ENCODE data around the gene ACER1.
A peak's percentile ranks its signal among the peaks of the same experiment; 100 is the strongest.
"Not testable (repeated sequence)": the region's sequence is repeated elsewhere in the genome, so short reads cannot be mapped to it uniquely, and the experiment has no call there.

Gene ACER1

DNA sequence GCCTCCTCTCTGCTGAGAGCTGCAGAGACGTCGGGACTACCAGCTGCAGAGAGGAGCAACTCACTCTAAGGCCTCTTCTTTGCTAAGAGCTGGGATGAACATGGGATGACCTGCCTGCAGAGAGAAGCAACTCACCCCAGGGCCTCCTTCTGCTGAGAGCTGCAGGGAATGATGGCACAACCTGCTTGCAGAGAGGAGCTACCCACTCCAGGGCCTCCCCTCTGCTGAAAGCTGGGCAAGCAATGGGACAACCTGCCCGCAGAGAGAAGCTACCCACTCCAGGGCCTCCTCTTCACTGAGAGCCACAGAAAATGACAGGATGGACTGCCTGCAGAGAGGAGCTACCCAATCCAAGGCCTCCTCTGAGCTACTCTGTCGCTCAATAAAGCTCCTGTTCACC is 46.7 kb downstream of the ACER1 start:
- no peak for DNase-seq

DNA sequence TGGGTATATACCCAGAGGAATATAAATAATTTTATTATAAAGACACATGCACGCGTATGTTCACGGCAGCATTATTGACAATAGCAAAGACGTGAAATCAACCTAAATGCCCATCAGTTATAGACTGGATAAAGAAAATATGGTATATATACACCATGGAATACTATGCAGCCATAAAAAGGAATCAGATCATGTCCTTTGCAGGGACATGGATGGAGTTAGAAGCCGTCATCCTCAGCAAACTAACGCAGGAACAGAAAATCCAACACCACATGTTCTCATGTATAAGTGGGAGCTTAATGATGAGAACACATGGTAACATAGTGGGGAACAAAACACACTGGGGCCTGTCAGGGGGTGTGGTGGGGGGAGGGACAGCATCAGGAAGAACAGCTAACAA is 51.0 kb downstream of the ACER1 start:
- DNase-seq: not testable (repeated sequence)

DNA sequence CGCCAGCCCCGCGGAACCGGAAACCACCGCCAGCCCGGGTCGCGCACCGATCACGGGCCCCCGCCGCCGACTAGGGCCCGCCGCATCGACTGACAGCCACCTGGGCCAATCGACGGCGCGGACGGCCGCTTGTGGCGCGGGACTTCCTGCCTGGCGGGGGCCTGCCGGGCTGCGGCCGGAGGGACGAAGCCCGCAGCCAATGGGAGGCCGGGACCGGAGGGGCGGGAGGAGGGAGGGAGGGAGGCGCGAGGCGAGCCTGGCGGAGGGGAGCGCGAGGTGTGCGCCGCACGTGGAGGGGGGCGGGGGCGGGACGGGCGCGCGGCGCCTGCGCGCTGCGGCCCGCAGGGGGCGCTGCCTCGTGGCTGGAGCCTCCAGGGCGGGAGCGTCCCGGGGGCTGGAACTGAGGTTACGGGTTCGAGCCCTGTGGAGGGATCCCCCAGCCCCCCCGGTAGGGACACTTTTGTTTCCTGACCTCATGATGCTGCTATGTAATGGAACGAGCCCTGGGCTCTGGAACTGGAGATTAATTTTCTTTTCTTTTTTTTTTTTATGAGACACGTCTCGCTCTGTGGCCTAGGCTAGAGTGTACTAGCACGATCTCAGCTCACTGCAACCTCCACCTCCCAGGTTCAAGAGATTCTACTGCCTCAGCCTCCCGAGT is 53.4 kb downstream of the ACER1 start, which contains the start of gene MLLT1:
MLLT1 (minus strand) TSS at position 45 of the 661 bp plus-strand sequence. CDS start 191 bp downstream, outside the sequence.
- peak; percentile 85 for DNase-seq

DNA sequence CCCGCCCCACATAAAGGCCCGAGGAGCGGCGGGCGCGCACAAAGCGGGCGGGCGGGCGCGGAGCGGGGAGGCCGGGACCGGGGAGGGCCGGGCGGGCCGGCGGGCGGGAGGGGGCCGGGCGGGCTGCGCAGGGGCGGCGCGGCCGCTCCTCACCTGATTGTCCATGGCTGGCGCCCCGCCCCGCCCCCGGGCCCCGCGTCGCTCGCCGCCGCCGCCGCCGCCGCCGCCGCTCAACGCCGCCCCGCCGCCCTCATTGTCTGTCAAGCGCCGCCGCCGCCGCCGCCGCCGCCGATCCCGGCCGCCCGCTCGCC is 53.8 kb downstream of the ACER1 start:
- no peak for DNase-seq

DNA sequence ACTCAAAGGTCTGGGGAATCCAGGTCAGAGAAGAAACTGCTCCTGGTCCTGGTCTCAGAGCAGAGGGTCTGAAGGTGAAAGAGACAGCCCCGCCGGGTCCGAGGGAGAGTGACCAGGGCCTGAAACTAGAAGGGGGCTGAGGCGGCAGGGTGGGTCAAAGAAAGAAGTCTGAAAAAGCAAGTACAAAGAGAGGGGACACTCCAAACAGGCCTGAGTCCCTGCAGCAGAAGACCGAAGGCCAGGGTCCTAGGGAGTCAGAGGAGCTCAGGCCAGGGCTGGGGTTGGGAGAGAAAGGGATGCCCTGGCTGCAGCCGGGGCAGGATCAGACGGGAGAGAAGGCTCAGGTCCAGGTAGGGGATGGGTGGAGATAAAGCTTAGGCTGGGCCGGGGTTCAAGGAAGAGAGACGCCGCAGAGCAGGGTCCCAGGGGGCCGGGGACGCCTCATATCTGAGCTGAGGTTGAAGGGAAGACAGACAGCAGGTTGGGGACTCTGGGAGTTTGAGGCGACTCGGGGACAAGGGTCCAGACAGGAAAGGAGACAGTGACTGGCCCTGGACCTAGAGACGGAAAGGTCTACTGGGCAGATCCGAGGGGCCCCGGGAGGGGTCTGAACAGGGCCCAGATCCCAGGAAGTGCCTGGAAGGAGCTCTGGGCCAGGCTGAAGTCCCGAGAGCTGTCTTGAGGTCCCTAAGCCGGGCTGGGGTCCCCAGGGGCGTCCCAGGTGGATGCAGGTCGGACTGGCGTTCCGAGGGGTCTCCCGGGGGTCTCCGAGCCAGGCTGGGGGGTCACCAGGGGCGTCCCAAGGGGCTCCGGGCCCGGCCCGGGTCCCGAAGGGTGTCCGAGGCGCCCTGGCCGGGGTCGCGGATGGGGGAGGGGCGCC is 54.4 kb downstream of the ACER1 start:
- DNase-seq: no peak

DNA sequence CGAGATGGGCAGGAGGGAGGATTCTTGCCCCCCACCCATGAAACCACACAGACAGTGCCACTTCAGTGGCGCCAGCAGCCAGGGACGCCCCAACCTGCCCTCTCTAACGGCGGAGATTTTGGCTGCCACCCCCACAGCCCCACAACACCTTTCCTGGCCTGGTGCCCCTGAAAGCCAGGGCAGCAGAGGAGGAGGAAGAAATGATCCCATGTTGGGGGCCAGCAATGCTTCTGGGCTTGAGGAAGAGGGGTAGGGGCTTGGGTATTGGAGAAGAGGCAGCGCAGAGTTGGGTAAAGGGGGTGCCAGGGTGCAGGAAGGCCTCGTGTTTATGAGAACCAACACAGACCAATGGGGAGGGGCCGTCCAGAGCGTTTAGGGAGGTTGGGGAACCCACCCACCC is 55.4 kb downstream of the ACER1 start:
- DNase-seq: no peak

DNA sequence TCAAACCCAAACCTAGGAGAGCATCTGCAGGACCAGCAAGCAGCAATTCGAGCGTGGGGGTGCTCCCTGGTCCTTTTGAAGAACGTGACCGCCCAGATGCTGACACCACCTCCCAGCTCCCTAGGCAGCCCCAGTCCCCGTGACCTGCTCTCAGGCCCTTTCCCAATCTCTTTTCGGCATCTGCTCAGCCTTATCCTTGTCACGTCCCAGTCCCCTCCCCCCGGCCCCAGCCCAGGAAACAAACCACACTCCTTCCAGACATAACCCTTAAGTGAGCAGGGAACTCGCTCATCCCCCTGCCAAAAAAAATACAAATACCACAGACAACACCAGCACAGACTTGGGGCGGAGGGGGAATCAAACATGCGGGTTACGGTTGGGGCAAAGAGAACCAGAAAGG is 57.0 kb downstream of the ACER1 start:
- DNase-seq: no peak

DNA sequence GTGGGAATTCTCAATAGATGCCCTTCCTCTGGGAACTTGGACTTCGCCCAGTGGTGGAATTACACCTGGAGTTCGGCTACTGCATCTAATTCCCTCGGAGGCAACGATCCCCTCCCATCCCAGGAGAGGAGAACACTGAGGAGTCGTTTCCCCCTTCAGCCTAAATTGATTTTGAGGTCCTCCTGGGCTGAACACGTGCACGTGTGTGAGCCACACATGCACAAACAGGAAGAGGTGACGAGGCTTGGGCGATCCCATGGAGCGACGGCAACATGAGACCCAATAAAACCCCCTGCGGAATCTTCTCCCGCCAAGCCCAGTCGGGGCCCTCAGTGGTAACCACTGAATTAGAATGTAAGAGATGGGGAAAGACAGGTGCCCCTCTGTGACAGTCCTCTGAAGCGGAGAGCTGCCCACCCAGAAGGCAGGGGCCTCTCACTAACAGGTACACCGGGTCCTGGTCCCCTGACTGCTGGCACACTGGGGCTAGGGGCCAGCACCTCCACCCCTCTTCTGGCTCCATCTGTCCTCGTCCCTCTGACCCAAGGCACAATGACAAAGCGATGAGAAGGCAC is 58.2 kb downstream of the ACER1 start:
- no peak for DNase-seq

DNA sequence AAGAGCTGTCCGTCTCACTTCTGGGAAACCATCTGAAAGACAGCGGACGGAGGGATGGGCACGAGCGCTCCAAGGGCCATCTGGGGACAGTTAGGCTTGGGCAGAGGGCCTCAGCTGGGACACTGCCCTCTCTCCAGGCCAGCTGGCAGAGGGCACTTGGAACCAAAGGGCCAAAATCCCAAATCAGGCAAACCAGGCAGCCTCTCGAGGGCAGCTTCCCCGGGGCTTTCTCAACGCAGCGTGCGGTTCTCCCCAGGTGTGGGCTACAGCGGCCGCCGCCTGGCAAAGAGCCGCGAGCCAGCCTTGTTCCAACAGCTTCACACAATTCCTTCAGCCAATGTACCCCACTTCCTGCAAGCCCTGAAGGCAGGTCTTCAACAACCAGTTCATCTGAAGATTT is 58.7 kb downstream of the ACER1 start:
- no peak for DNase-seq

DNA sequence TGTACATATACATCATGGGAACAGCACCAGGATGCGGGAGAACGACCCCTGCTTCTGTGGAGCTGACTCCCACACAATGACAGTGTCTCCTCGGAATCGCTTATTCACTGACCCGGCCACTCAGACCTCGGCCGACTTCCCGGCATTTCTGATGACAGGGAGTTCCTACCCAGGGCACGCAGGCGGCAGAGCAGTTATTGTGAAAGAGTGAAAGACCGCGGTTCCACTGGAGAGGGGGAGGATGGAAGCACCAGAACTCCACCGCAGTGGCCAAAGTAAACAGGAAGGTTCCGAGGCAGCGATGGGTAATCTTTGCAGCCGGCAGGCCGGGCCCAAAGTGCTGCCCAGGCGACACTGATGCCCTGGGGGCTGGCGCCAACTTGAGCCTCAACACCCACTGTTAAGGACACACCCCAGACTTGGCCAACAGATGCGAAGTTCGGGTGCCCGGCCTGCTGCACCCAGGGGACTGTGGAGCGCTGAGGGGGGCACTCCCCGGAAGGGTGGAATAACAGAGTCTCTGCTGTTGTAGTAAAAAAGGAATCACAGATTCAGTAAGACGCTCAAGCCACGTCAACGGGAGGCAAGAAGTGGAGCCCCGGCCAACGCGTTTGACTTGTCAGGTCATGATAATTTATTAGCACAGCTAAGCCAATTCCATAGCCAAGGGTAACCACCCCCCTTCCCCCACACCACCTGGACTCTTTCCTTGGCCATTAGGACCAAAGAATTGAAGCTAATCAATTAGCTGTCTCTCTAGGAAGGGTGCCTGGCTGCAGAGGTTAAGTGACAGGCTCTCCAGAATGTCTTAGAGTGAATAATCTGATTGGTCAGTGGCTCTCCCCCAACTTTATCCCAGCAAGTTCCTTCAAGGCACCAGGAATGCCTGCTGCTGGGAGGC is 59.5 kb downstream of the ACER1 start:
- DNase-seq: peak; percentile 87

DNA sequence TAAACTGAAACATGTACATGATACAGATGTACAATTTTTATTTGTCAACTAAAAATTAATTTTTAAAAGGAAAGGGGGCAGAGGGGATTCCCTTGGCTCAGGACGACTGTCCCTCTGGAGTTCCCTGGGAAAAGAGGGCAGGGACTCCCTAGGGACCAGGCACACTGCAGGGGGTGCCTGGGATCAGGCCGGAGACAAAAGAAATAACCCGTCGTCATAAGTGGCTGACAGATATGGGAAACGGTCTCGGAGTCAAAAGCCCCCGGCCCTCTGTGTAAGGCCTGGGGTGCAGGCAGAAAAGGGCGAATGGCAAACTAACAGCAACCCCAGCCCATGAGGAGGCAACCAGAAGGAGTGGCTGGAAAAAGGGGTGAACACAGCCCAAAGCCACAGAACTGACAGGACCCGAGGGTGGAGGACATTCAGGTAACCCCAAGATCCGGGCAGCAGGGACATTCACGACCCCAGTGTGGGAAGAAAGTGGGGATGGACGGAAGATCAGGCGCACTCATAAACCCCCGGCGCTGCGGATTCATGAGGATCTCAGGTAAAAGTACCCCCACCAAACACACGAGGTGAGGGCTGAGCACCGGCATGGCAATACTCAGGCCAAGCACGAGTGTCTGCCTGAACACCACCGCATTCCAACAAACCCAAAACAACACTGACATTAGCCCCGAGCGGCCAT is 60.4 kb downstream of the ACER1 start:
- no peak for DNase-seq

DNA sequence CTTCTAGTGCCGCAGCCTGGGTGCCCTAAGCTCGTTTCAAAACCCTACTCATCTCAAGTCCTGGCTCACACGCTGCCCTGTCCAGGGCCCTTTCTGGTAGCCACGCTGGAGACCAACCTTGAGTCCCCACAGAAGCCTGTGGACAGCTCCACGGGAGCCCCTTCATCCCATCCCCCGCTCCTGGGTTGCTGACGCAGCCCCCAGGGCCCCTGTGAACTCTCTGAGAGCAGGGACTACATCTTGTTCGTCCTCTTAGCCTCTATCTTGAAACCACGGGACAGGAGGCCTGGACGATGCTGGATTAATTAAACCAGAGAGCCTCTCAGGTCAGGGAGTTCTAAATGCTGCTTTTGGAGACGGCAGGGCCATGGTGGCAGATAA is 61.0 kb downstream of the ACER1 start:
- DNase-seq: no peak

DNA sequence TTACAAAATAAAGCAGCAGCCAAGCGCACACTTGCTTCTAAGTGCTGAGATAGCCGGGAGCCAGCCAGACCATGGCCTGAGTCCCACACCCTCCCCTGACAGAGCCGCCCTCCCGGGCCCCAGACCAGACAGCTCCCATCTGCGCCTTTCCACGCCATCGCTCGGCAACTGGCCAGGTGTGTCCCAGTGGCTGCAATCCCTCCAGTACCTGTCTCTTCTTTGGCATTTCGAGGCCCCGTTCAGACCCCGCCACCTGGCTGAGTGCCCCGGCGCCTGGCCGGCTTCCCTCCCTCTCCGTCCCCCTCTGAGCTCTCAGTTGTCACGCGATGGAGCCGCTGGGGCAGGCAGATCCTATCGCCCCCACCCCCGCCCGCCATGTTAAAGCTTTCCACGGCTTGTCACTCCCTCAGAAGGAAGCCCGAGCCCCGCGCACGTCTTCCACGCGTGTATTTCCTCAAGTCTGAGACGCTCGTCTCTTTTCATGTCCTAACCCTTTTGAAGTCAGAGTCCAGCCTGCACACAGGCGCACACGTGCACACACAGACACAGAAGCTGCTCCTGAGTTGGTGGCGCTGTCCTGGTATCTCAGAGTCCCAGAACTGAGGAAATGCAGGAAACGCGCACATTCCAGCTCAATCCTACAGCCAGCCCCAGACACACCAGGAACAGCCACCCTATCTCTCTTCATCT is 61.5 kb downstream of the ACER1 start:
- DNase-seq: peak; percentile 79

DNA sequence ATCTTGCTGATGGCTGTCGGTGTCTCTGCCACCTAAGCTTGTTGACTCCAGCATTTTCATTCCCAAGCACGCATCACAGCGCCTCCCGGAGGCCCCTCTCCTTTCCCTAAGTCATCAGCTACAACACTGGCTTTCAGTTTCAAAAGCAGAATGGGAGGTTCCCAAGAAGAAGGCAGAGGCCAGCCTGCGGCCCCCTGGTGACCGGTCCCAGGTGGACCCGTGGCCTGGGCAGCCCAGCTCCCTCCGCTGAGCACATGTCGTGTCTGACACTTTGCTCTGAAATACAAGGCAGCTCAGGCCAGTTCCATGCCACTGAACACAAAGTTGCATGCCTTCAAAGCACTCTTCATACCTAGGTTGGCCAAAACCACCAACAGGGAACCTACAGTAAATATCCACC is 62.2 kb downstream of the ACER1 start:
- DNase-seq: peak; percentile 40

DNA sequence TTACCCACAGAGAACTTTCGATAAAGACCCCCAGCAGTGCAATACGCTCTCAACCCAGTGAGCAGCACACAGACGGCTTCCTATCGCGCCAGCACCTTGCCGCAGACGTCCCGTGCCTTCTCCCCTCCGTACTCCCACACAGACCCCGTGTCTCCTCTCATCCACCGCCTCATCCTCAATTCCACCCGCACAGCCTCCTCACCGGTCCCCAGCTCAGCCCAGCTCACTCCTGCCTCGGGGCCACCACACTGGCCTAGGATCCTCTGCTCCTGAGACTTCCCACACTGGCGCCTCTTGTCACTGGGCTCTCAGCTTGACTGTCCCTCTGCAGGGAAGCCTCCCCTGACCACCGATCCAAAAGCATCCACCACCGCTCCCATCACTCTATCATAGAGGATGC is 62.6 kb downstream of the ACER1 start:
- no peak for DNase-seq

DNA sequence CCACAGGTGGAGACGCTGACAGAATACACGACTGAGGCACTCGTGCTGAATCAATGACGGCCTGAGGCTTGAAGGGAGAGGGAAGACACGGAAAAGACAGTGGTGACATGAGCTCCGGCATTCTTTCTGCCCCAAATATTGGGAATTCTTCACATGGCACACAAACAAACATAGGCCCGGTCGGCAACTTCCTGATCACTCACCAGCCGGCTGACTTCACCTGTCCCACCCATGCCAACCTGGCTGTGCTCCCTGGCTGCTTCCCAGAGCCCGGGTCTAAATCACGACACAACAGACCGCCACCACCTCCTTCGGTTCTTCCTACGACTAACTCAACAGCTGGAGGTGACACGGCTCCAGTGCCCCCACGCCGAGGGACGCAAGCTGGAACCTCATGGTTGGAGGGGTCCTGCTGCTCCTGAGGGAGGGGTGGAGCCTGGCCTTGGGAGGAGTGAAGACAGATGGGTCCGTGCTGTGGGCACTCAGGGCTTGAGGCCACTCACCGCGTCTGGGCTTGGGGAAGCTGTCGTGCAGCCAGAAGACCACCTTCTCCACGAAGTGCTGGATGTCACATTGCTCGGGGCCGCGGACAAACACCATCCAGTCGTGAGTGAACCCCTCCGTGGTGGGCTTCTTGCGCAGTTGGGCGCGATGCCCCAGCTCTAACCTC is 63.2 kb downstream of the ACER1 start:
- DNase-seq: no peak

DNA sequence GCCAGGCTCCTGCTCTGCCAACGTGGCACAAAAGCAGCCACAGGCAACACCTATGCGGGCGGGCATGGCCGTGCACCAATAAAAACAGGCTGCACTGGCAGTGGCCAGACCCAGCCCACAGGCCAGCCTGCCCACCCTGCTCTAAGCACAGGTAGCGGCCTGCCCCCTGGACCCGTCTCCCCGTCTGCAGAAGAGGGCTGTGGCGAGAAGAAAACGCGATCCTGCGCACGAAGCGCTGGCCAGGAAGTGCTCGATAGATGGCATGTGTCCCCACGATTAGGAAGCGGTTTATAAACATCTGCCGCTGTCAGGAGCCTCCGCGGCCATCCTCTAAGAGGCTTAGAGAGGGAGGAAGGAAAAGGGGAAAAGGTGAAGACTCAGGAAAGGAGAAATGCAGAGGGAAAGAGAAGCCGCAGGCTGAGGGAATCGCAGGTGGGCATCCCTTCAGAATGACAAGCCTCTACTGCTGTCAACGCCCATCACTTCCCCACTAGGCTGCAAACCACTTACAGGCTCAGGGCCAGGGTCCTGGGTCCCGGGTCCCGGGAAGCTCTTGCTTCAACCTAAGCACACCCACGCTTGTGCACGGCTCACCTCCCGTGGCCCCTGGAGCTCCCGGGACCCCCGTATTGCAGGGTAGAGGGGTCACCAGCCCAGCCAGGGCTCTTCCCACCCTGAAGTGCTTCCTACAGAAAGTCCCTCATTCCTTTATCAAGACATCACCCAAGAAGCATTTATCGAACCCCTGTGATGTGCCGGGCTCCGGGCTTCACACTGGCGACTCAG is 64.1 kb downstream of the ACER1 start:
- DNase-seq: no peak

DNA sequence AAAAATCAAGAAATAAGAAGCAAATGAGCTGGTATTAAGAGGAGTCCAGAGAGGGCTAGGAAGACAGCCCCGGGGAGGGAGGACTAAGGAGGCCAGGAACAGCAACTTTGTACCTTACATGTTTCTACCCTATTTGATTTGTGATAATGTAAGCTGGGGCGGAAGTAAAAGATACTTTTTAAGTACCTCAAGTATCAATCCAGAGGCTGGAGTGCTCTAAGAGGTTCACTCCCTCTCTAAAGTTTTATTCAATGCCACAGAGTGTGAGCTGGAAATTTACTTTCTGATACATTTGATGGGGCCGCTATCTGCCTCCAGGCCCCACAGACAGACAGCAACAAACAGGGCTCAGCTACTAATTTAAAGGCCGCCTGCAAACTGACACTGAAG is 65.0 kb downstream of the ACER1 start:
- DNase-seq: no peak

DNA sequence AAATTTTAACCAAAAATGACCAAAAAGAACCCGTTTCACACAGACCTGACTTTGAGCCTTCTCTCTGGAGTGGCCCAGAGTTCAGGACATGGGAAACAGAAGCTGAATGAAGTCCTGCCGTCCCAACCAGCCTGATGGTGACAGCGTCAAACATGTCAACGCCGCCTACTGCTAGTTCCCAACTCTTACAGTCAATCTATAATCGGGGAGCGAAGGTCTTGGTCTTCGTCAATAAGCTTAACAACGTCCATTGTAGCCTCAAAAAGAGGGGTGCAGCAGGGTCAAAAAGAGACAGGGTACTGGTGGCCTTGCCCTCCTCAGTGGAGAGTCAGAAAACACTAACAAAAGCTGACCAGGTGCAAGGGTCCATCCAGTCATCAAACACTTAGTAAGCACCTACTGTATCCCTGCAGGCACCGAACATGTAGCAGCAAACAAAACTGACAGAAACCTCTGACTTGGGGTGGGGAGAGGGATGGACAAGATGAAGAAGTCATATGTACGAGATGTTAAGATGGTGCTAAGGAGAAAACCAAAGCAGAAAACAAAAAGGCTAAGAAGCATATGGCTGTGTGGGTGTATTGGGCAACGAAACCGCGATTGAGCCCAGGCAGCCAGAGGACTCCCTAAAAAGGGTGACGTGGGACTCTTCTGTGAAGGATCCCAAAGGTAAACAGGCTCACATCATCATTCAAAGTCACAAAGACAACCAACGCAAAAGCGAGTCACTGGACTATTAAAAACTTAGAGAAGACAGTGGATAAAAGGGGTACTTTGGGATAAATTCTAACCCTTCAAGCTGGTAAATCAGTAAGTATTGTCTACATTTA is 65.6 kb downstream of the ACER1 start:
- DNase-seq: no peak

DNA sequence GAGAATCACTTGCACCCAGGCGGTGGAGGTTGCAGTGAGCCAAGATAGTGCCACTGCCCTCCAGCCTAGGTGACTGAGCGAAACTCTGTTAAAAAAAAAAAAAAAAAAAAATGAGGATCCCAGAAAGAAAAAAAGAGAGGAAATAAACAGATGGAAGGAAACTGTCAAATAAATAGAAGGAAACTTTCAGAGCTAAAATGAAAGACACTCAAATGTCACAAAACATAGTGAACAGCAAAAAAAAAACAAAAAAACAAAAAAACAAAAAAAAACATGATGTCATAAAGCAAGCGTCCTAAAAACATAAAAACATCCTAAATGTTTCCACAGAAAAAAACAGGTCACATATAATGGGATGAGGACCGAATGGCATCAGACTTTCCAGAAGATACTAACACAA is 68.6 kb downstream of the ACER1 start:
- no peak for DNase-seq
